SK-N-MC (cell line): ENCODE results near the gene DOCK1.

Experiments used
- DNase-seq: peaks from one replicate; pipeline ENCODE4 v3.0.0-alpha.2; 2011; ENCODE audit warnings: low read depth, low spot score
- H3K27ac ChIP-seq: fragments of 200-600 bp; sonication (generic); 2 replicates; pipeline ENCODE4 v1.5.1; 2016; ENCODE audit warnings: mixed run types
- H3K36me3 ChIP-seq: fragments of 200-600 bp; sonication (generic); 2 replicates; pipeline ENCODE4 v1.6.1; 2017; ENCODE audit warnings: antibody characterized with exemption, low read length, mixed read lengths; ENCODE audit not compliant: insufficient read depth
- H3K4me3 ChIP-seq: fragments of 200-600 bp; sonication (generic); 2 replicates; pipeline ENCODE4 v1.5.1; 2016
- H3K9ac ChIP-seq: fragments of 200-600 bp; sonication (generic); 2 replicates; pipeline ENCODE4 v1.8.0; 2017; ENCODE audit warnings: mixed run types, mixed read lengths; ENCODE audit not compliant: insufficient read length
- H3K9me3 ChIP-seq: fragments of 200-600 bp; sonication (generic); 2 replicates; pipeline ENCODE4 v1.6.1; 2017; ENCODE audit warnings: low read depth, mild to moderate bottlenecking, antibody characterized with exemption, low read length, moderate library complexity, mixed read lengths
- EZH2 ChIP-seq: fragments of 200-600 bp; sonication (generic); IDR thresholded peaks from one replicate; pipeline ENCODE4 v1.6.1; 2017; ENCODE audit warnings: antibody characterized with exemption
- FOXP2 ChIP-seq: optimal IDR thresholded peaks from 2 replicates; pipeline ENCODE3; 2011; ENCODE audit warnings: mild to moderate bottlenecking, moderate library complexity; ENCODE audit not compliant: insufficient read depth; ENCODE audit errors: extremely low read length, control extremely low read depth
- POLR2AphosphoS5 ChIP-seq: IDR thresholded peaks from 2 replicates; pipeline ENCODE4 v1.6.1; 2012; ENCODE audit warnings: mild to moderate bottlenecking, low read depth, low read length, borderline replicate concordance

Gene DOCK1

GRCh38 chr10:127492607-127493250, 587.5 kb downstream of the DOCK1 start:
- no peak for DNase-seq
- Histone ChIP-seq H3K27ac (no peak overlapping the region), H3K9me3 (no peaks in the 10 kb centered on the region), H3K36me3 (no peaks in the 10 kb centered on the region), H3K9ac (no peak overlapping the region), H3K4me3 (no peak overlapping the region)
- TF ChIP-seq FOXP2 = no peak
- TF ChIP-seq EZH2 = no peak
- TF ChIP-seq POLR2AphosphoS5 = no peak

- TF ChIP-seq FOXP2 (no peak), POLR2AphosphoS5 (no peak), EZH2 (no peak)
- Histone ChIP-seq H3K27ac (no peak overlapping the region), H3K9me3 (no peaks in the 10 kb centered on the region), H3K9ac (no peak overlapping the region), H3K36me3 (no peaks in the 10 kb centered on the region), H3K4me3 (no peak overlapping the region)
- no peak for DNase-seq
These were observed 590.8 kb downstream of the DOCK1 start for GRCh38 chr10:127496035-127496434.

- H3K9ac ChIP-seq = no peak overlapping the region
- no peaks in the 10 kb centered on the region for H3K36me3 ChIP-seq
- no peak for DNase-seq
- no peak overlapping the region for H3K27ac ChIP-seq
- H3K9me3 ChIP-seq = no peaks in the 10 kb centered on the region
- H3K4me3 ChIP-seq = no peak overlapping the region
- TF ChIP-seq EZH2 (no peak), FOXP2 (no peak), POLR2AphosphoS5 (no peak)
These were observed 592.5 kb downstream of the DOCK1 start for GRCh38 chr10:127497685-127498084.

- Histone ChIP-seq H3K36me3 (no peaks in the 10 kb centered on the region), H3K4me3 (no peak overlapping the region), H3K9ac (no peak overlapping the region), H3K27ac (no peak overlapping the region), H3K9me3 (no peaks in the 10 kb centered on the region)
- TF ChIP-seq FOXP2 (no peak), POLR2AphosphoS5 (no peak), EZH2 (no peak)
- no peak for DNase-seq
These were observed 592.9 kb downstream of the DOCK1 start for GRCh38 chr10:127498087-127498486.

GRCh38 chr10:127500127-127500526, 594.9 kb downstream of the DOCK1 start:
- TF ChIP-seq EZH2 = no peak
- TF ChIP-seq POLR2AphosphoS5 = no peak
- TF ChIP-seq FOXP2 = no peak
- Histone ChIP-seq H3K9ac (no peak overlapping the region), H3K27ac (no peak overlapping the region), H3K9me3 (no peaks in the 10 kb centered on the region), H3K4me3 (no peak overlapping the region), H3K36me3 (no peaks in the 10 kb centered on the region)
- no peak for DNase-seq
